Endodermal cell (in vitro differentiated cells): ENCODE measurements around the gene ZMYND8. TPM values are rescaled to one million over a fixed set of nuclear protein-coding genes. Genes with fewer than 3 reads are reported as not detected.

Experiments
- DNase-seq: peaks from one replicate; pipeline ENCODE4 v3.0.0-alpha.2; 2017
- H3K27ac ChIP-seq: 2 replicates; pipeline ENCODE4 v1.5.1; 2013; ENCODE audit warnings: mild to moderate bottlenecking, low read depth, low read length, moderate library complexity
- H3K27me3 ChIP-seq: 2 replicates; pipeline ENCODE4 v1.6.1; 2013; ENCODE audit warnings: mild to moderate bottlenecking, low read length, moderate library complexity; ENCODE audit not compliant: insufficient read depth, control insufficient read depth, poor library complexity, severe bottlenecking
- H3K36me3 ChIP-seq: 2 replicates; pipeline ENCODE4 v1.7.0; 2013; ENCODE audit warnings: mild to moderate bottlenecking, low read length, moderate library complexity; ENCODE audit not compliant: control insufficient read depth, insufficient read depth
- H3K4me1 ChIP-seq: one replicate; pipeline ENCODE4 v1.7.0; 2013; ENCODE audit warnings: low read length; ENCODE audit not compliant: control insufficient read depth, insufficient read depth
- H3K4me3 ChIP-seq: 2 replicates; pipeline ENCODE4 v1.5.1; 2013; ENCODE audit warnings: mild to moderate bottlenecking, low read length, moderate library complexity
- H3K9ac ChIP-seq: 2 replicates; pipeline ENCODE4 v1.6.1; 2013; ENCODE audit warnings: mild to moderate bottlenecking, low read length, moderate library complexity; ENCODE audit not compliant: poor library complexity, severe bottlenecking; ENCODE audit errors: extremely low read depth
- H3K9me3 ChIP-seq: 2 replicates; pipeline ENCODE4 v1.6.1; 2013; ENCODE audit warnings: mild to moderate bottlenecking, low read length, moderate library complexity; ENCODE audit not compliant: control insufficient read depth
- H3K27ac Mint-ChIP-seq: 2 replicates; pipeline ENCODE4 v1.8.0; 2020; ENCODE audit warnings: mixed read lengths
- H3K27me3 Mint-ChIP-seq: 2 replicates; pipeline ENCODE4 v1.8.0; 2021; ENCODE audit warnings: mild to moderate bottlenecking, mixed read lengths; ENCODE audit not compliant: insufficient read depth
- H3K36me3 Mint-ChIP-seq: 2 replicates; pipeline ENCODE4 v1.8.0; 2020; ENCODE audit warnings: low read depth, mixed read lengths
- H3K4me1 Mint-ChIP-seq: 2 replicates; pipeline ENCODE4 v1.8.0; 2020; ENCODE audit warnings: mixed read lengths
- H3K4me3 Mint-ChIP-seq: 2 replicates; pipeline ENCODE4 v1.8.0; 2020; ENCODE audit warnings: mild to moderate bottlenecking, moderate library complexity, mixed read lengths
- H3K9me3 Mint-ChIP-seq: 2 replicates; pipeline ENCODE4 v1.8.0; 2020; ENCODE audit warnings: mild to moderate bottlenecking, mixed read lengths
- WGBS, 2 experiments: methylation state at CpG; one replicate each; pipeline versions ENCODE4 v1.1.5 to v1.1.7; 2013; ENCODE audit warnings: missing lambda C conversion rate in 2 of 2, mixed read lengths in 1 of 2; ENCODE audit not compliant: insufficient coverage in 1 of 2, insufficient read length in 1 of 2; 5-methylcytosine and 5-hydroxymethylcytosine counted together
- total RNA-seq, 2 donors: library from RNA; stranded (reverse); fragmentation: NEBNext Ultra II Directional in 1 of 2; extraction: Animal tissue kit (Norgen Biotek cat#: 25700) in 1 of 2; gene quantifications; 2 replicates in 1 of 2; 3 replicates in 1 of 2; pipeline ENCODE4 v1.2.1, GENCODE V29; 2021
- TF ChIP-seq, protein P1 (sequence below): fragments of 200-600 bp; sonication (generic); conservative IDR thresholded peaks from 2 replicates; pipeline ENCODE4 v1.5.0; 2021; ENCODE audit warnings: antibody characterized with exemption, mild to moderate bottlenecking

Gene ZMYND8
- total RNA-seq, 2 donors from 2014 or later, result 85.0 to 99.9 TPM

DNA sequence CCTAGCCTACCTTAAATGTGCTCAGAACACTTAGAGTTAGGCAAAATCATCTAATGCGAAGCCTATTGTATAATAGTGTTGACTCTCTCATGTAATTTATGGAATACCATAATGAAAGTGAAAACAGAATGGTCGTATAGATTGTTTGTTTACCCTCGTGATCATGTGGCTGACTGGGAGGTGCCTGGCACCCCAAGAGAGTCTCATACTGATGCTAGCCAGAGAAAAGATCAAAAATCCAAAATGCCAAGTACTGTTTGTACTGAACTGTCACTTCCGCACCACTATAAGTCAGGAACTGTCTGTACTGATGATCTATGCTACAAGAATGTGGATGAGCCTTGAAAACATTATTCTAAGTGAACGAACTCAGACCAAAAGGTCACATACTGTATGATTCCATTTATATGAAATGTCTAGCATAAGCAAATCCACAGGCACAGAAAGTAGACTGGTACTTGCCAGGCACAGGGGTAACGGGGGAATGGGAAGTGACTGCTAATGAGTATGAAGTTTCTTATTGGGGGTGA, 22.4 kb downstream of the ZMYND8 start:
- 91 to 98% methylated on average over 4 to 6 of the region's 6 CpGs for WGBS, 2 experiments
- Histone ChIP-seq H3K36me3 (peaks cover 58% of the 10 kb centered on the region), H3K4me1 (peaks cover 6% of the 10 kb centered on the region), H3K9me3 (no peaks in the 10 kb centered on the region), H3K9ac (no peak overlapping the region), H3K27me3 (no peaks in the 10 kb centered on the region), H3K27ac (no peak overlapping the region), H3K4me3 (no peak overlapping the region)
- Mint-ChIP-seq H3K4me1 (peaks cover 41% of the 10 kb centered on the region), H3K27me3 (no peaks in the 10 kb centered on the region), H3K36me3 (peaks cover 66% of the 10 kb centered on the region), H3K4me3 (no peak overlapping the region), H3K27ac (peak overlapping the region; percentile 29), H3K9me3 (no peaks in the 10 kb centered on the region)
- DNase-seq, result no peak
- TF ChIP-seq, protein P1, sequence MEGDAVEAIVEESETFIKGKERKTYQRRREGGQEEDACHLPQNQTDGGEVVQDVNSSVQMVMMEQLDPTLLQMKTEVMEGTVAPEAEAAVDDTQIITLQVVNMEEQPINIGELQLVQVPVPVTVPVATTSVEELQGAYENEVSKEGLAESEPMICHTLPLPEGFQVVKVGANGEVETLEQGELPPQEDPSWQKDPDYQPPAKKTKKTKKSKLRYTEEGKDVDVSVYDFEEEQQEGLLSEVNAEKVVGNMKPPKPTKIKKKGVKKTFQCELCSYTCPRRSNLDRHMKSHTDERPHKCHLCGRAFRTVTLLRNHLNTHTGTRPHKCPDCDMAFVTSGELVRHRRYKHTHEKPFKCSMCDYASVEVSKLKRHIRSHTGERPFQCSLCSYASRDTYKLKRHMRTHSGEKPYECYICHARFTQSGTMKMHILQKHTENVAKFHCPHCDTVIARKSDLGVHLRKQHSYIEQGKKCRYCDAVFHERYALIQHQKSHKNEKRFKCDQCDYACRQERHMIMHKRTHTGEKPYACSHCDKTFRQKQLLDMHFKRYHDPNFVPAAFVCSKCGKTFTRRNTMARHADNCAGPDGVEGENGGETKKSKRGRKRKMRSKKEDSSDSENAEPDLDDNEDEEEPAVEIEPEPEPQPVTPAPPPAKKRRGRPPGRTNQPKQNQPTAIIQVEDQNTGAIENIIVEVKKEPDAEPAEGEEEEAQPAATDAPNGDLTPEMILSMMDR, result no peak

DNA sequence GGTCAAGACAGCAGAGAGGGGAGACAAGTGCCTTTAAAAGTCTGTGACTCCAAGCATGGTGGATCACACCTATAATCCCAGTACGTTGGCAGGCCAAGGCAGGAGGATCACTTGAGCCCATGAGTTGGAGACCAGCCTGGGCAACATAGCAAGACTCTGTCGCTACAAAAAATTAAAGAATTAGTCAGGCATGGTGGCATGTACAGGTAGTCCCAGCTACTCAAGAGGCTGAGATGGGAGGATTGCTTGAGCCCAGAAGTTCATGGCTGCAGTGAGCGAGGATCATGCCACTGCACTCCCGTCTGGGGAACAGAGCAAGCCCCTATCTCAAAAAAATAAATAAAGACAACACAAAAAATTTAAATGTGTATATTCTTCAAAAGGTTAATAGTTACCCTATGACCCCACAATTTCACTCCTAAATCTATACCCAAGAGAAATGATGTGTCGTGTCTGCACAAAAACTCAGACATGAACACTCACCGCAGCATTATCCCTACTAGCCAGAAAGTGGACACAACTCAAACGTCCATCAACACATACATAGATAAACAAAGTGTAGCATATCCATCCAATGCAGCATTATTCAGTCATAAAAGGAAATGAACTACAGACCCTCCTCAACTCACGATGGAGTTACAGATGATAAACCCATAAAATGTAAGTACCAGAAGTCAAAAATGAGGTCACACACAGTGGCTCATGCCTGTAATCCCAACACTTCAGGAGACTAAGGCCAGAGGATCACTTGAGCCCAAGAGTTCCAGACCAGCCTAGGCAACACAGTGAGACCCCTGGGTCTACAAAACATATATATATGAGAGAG, 23.9 kb downstream of the ZMYND8 start:
- no peak overlapping the region for H3K4me3 ChIP-seq
- H3K9ac ChIP-seq, result no peak overlapping the region
- H3K27ac ChIP-seq, result no peak overlapping the region
- H3K27me3 ChIP-seq, result no peaks in the 10 kb centered on the region
- H3K4me1 ChIP-seq, result peaks cover 11% of the 10 kb centered on the region
- Mint-ChIP-seq H3K36me3 (peaks cover 66% of the 10 kb centered on the region), H3K4me1 (peaks cover 45% of the 10 kb centered on the region), H3K27me3 (no peaks in the 10 kb centered on the region), H3K4me3 (no peak overlapping the region), H3K27ac (peak overlapping the region; percentile 7), H3K9me3 (no peaks in the 10 kb centered on the region)
- TF ChIP-seq, protein P1, result no peak
- H3K9me3 ChIP-seq, result no peaks in the 10 kb centered on the region
- DNase-seq, result no peak
- peaks cover 49% of the 10 kb centered on the region for H3K36me3 ChIP-seq
- 91 to 95% methylated on average over 4 to 6 of the region's 8 CpGs for WGBS, 2 experiments

DNA sequence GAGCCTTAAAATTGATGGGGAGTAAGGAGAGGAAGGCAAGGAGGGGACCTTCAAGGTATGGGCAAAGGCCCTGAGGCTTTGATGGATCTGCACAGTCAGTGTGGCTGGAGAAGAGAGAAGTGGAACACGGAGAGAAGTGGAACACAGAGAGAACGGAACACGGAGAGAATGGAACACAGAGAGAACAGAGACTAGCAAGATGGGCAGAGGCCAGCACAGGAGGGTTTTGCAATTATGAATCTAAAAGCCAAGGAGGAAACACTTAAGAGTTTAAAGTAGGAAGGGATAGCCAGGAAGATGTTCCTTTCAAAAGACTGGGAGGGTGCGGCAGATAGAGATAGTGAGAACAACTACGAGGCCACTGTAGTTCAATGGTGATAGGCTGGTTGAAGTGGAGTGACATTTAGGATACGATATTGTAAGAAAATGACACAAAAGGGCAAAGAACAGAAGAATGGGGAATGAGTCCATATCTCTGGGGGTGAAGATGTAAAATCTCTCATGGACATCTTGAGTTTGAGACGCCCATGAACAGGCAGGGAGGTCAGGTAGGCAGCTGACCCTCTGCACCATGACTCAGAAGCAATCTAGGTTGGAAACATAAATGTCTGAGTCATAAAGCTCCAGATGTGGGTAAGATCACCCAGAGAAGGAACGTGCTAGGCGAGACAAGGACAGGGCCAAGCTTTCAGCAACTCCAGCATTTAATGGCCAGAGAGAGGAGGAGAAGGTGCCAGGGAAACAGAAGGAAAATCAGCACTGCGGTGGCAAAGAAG, 25.4 kb downstream of the ZMYND8 start:
- H3K27me3 ChIP-seq, result no peaks in the 10 kb centered on the region
- peaks cover 64% of the 10 kb centered on the region for H3K36me3 Mint-ChIP-seq
- peaks cover 5% of the 10 kb centered on the region for H3K4me1 ChIP-seq

More for the DNA sequence above, 25.4 kb downstream of the ZMYND8 start:
- TF ChIP-seq, protein P1, result no peak
- Mint-ChIP-seq H3K9me3 (no peaks in the 10 kb centered on the region), H3K27me3 (no peaks in the 10 kb centered on the region), H3K27ac (peak overlapping the region; percentile 8), H3K4me3 (no peak overlapping the region), H3K4me1 (peaks cover 42% of the 10 kb centered on the region)
- no peak for DNase-seq
- peak overlapping the region; percentile 10 for H3K27ac ChIP-seq
- H3K9ac ChIP-seq, result no peak overlapping the region
- H3K36me3 ChIP-seq, result peaks cover 51% of the 10 kb centered on the region
- H3K4me3 ChIP-seq, result no peak overlapping the region
- 93 to 95% methylated on average over 10 of the region's 10 CpGs for WGBS, 2 experiments
- no peaks in the 10 kb centered on the region for H3K9me3 ChIP-seq
